HepG2 (cell line): ENCODE measurements around the gene TMBIM1. TPM values are rescaled to one million over a fixed set of nuclear protein-coding genes. Genes with fewer than 3 reads are reported as not detected.

Source experiments
- ATF2 ChIP-seq: sonication (generic); formaldehyde crosslinking; IDR thresholded peaks from 2 replicates; pipeline ENCODE4 v1.4.0; 2020; ENCODE audit warnings: missing genetic modification reagents
- BCLAF1 ChIP-seq: fragments of 450-650 bp; IDR thresholded peaks from 2 replicates; pipeline ENCODE4 v1.6.1; 2017; ENCODE audit warnings: mild to moderate bottlenecking
- FOXP1 ChIP-seq, 2 experiments: fragments of 450-650 bp in 1 of 2; IDR thresholded peaks; 2 replicates each; pipeline ENCODE4 v1.6.1; 2017 to 2018; ENCODE audit warnings: antibody characterized with exemption in 1 of 2
- HDAC6 ChIP-seq: fragments of 200-600 bp; sonication (generic); IDR thresholded peaks from 2 replicates; pipeline ENCODE4 v1.7.0; 2017; ENCODE audit warnings: mild to moderate bottlenecking, antibody characterized with exemption, low read length, low read depth
- HOXA9 ChIP-seq: sonication (generic); formaldehyde crosslinking; IDR thresholded peaks from 2 replicates; pipeline ENCODE4 v1.8.1; 2022; ENCODE audit warnings: missing genetic modification reagents, mild to moderate bottlenecking, moderate library complexity, borderline replicate concordance
- POLR2A ChIP-seq, 2 experiments: IDR thresholded peaks; 2 replicates each; pipeline ENCODE4 v1.6.1; 2011; ENCODE audit warnings: low read depth in 2 of 2, low read length in 2 of 2, mild to moderate bottlenecking in 1 of 2, moderate library complexity in 1 of 2; ENCODE audit not compliant: insufficient read depth in 1 of 2
- RARA ChIP-seq: IDR thresholded peaks from 2 replicates; pipeline ENCODE4 v1.6.1; 2016; ENCODE audit warnings: missing genetic modification reagents, missing compliant biosample characterization
- ZBTB46 ChIP-seq: sonication (generic); formaldehyde crosslinking; IDR thresholded peaks from 2 replicates; pipeline ENCODE4 v1.4.0; 2020; ENCODE audit warnings: mild to moderate bottlenecking, missing genetic modification reagents, borderline replicate concordance
- ZMAT5 ChIP-seq: sonication (generic); formaldehyde crosslinking; IDR thresholded peaks from 2 replicates; pipeline ENCODE4 v1.5.0; 2020; ENCODE audit warnings: mild to moderate bottlenecking, low read depth, missing genetic modification reagents, borderline replicate concordance
- ZNF10 ChIP-seq: sonication (generic); formaldehyde crosslinking; IDR thresholded peaks from 2 replicates; pipeline ENCODE4 v1.4.0; 2020; ENCODE audit warnings: mild to moderate bottlenecking, low read depth, missing genetic modification reagents, borderline replicate concordance
- ZNF160 ChIP-seq: sonication (generic); formaldehyde crosslinking; IDR thresholded peaks from 2 replicates; pipeline ENCODE4 v1.8.0; 2022; ENCODE audit warnings: mild to moderate bottlenecking, inconsistent platforms, missing genetic modification reagents
- ZNF205 ChIP-seq: IDR thresholded peaks from 2 replicates; pipeline ENCODE4 v1.6.1; 2018; ENCODE audit warnings: missing biosample characterization, missing genetic modification reagents
- ZNF350 ChIP-seq: sonication (generic); formaldehyde crosslinking; IDR thresholded peaks from 2 replicates; pipeline ENCODE4 v1.4.0; 2020; ENCODE audit warnings: mild to moderate bottlenecking, low read depth, missing genetic modification reagents, borderline replicate concordance
- ZNF564 ChIP-seq: sonication (generic); formaldehyde crosslinking; IDR thresholded peaks from 2 replicates; pipeline ENCODE4 v1.8.1; 2023; ENCODE audit warnings: mild to moderate bottlenecking, missing genetic modification reagents
- ZNF83 ChIP-seq: sonication (generic); formaldehyde crosslinking; IDR thresholded peaks from 2 replicates; pipeline ENCODE4 v1.4.0; 2020; ENCODE audit warnings: missing genetic modification reagents, mild to moderate bottlenecking, borderline replicate concordance
- ZNF883 ChIP-seq: sonication (generic); formaldehyde crosslinking; IDR thresholded peaks from 2 replicates; pipeline ENCODE4 v1.5.1; 2020; ENCODE audit warnings: mild to moderate bottlenecking, missing genetic modification reagents; ENCODE audit errors: not compliant biosample characterization
- ZXDC ChIP-seq: sonication (generic); formaldehyde crosslinking; IDR thresholded peaks from 2 replicates; pipeline ENCODE4 v1.5.0; 2020; ENCODE audit warnings: mild to moderate bottlenecking, missing genetic modification reagents
- polyA plus RNA-seq, 8 experiments: library from polyadenylated mRNA; depleted of rRNA in 3 of 8; stranded (reverse) in 7 of 8; unstranded in 1 of 8; fragments of >200 nt; fragmentation: Illumina TruSeq in 4 of 8; extraction: Trizol in 4 of 8; gene quantifications; 2 replicates each; pipeline versions ENCODE4 v1.2.1 to v1.2.3, GENCODE V29; 2011 to 2016; ENCODE audit warnings: low read depth in 4 of 8, missing spikeins in 1 of 8, mixed read lengths in 1 of 8; ENCODE audit not compliant: insufficient read depth in 1 of 8
- total RNA-seq, 5 experiments: library from RNA; depleted of rRNA; stranded (reverse); fragments of >200 nt; fragmentation: Illumina TruSeq; extraction: Trizol; gene quantifications; 2 replicates each; pipeline ENCODE4 v1.2.3, GENCODE V29; 2016; ENCODE audit warnings: low read depth in 1 of 5

The TMBIM1 gene
- total and polyA plus RNA-seq, 2 of the 13 experiments (the other 11 are each of a cell fraction or from before 2014, with no cell fraction given) = 127 to 139 TPM

- TF ChIP-seq ZMAT5 (CRISPR knock-in tag) = no peak
- no peak for TF ChIP-seq HOXA9 (CRISPR knock-in tag)
- TF ChIP-seq FOXP1 (IDR thresholded peaks at IDR 0.05) = no peak
- TF ChIP-seq FOXP1 (CRISPR knock-in tag; IDR thresholded peaks at IDR 0.05) = no peak
- TF ChIP-seq ZNF160 (CRISPR knock-in tag) = peak; percentile 82; the same call in 1 of the 2 replicates
- TF ChIP-seq BCLAF1 = no peak
- TF ChIP-seq ZNF83 = no peak; the same call in 1 of the 2 replicates
- no peak for TF ChIP-seq ZBTB46 (CRISPR knock-in tag)
- 0 out of 2 replicates have a peak, but pooled peaks have one; percentile 3 for TF ChIP-seq RARA
- no peak; the same call in 1 of the 2 replicates for TF ChIP-seq ZNF564
- TF ChIP-seq HDAC6 = no peak
- TF ChIP-seq POLR2A (IDR thresholded peaks at IDR 0.05; ENCODE audit: insufficient read depth in 1 of 2, low read depth in 2 of 2, low read length in 2 of 2) = peak; percentile 78 to 93
- no peak for TF ChIP-seq ZNF10 (CRISPR knock-in tag)
- peak; percentile 9; the same call in 1 of the 2 replicates for TF ChIP-seq ZNF205 (CRISPR knock-in tag)
- TF ChIP-seq ZNF350 (CRISPR knock-in tag) = no peak
- no peak for TF ChIP-seq ZNF883 (CRISPR knock-in tag)
- no peak; the same call in 1 of the 2 replicates for TF ChIP-seq ATF2
- 0 out of 2 replicates have a peak, but pooled peaks have one; percentile 29 for TF ChIP-seq ZXDC (CRISPR knock-in tag)
Observed at GRCh38 chr2:218322768-218323525, 30.6 kb upstream of the TMBIM1 start (continued).
